SW 1271 (cell line): Measurements from ENCODE around the gene VPS72.
"Not testable (repeated sequence)": the region's sequence is repeated elsewhere in the genome, so short reads cannot be mapped to it uniquely, and the experiment has no call there.

Experiments
- DNase-seq, 2 experiments: peaks; one replicate each; lab custom pipeline; 2025; lab: John Stamatoyannopoulos, UW

Gene VPS72, protein sequence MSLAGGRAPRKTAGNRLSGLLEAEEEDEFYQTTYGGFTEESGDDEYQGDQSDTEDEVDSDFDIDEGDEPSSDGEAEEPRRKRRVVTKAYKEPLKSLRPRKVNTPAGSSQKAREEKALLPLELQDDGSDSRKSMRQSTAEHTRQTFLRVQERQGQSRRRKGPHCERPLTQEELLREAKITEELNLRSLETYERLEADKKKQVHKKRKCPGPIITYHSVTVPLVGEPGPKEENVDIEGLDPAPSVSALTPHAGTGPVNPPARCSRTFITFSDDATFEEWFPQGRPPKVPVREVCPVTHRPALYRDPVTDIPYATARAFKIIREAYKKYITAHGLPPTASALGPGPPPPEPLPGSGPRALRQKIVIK

DNA sequence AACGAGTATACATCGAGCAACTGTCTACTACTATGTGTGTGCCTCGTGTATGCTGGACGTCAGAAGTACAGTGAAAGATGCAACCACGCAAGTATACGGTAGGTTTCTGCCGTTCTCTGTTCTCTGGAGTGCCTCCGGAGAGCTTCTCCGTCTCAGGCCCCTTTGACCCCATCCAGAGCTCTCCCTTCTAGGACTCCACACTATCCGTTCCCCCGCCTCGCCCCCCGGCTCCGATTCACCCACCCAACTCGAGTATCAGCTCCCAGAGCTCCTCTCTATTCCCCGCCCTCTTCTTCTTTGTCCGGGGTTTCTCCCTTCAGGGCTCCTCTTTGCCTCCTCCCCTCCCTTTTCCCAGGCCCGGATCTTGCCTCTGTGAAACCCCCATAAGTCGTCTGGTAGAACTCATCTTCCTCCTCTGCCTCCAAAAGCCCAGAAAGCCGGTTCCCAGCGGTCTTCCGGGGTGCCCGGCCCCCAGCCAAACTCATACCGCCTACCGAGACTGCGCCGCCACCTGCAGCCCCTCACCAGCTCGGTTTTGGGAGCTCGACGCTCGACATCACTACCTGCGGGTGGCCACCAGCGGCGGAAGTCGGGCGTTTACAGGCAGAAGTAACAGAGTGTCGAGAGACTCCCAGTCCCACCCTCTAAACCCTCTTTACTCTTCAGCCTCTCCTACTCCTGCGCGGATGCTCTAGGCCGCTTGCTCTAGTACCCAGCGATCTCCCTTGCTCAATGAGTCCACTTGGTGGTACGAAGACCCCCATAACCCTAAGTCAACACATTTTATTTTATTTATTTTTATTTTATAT lies at the start of gene VPS72:
TSS of gene VPS72 (minus strand) at position 561 of the 809 bp plus-strand sequence. CDS start at position 485, 76 bp downstream.
- peak; percentile 53 to 83 for DNase-seq

DNA sequence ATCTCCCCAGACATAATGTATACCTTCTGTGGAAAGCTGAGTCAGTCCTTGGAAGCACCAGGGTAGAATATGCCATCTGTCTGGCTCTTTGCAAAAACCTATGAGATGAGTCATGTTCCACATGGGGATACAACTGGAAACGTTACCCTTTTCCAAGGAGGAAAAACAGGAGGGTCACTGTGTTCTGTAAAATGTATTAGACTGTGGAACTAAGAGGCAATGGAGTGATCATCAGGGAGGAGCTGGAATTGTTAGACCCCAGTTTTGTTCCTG lies 48.4 kb upstream of the VPS72 start:
- DNase-seq = no peak

DNA sequence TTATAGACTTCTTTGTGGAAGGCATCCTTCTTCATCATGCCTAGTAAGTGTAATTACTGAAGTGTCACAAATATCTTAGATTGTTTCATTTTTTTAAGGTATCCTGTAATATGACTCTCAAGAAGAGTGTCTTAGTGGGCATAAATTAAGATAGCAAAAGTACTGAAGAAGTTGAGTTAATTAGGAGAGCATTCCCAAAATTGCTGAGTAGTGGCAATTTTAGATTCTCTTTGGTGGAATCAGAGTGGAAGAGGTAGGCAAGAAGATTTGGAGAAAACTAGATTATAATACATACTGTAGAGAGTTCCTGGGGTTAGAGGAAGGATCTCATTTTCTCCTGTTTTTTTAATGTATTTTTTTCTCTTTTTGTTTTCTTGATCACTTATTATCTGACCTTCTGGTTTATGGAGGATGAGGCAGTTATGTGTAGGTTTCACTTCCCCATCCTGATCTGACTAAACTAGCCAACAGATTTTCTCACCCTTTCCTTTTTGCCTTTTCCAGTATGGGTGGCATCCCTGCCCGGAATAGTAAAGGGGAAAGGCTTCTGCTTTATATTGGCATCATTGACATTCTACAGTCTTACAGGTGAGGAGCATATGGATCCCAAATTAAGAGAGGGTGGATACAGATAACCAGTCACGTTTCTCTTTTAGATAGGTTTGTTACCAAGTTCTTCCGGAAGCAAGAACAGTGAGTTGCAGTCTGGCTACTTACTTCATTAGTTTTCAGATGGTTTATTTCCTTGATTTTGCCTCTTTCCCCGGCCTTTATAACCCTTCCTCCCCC lies 47.9 kb upstream of the VPS72 start:
- DNase-seq = no peak

DNA sequence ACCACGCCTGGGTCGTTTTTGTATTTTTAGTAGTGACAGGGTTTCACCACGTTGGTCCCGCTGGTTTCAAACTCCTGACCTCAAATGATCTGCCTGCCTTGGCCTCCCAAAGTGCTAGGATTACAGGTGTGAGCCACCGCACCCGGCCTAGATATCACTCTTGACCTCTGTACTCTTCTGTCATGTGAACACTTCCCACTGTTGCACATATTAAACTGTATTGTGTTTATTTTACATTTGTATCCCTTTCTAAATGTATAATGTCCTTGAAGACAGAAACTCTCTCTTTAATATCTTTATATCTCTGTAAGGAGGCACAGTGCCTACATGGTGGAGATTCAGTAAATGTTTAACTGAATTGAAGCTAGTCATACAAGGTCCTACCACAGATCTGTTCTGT lies 45.2 kb upstream of the VPS72 start:
- no peak for DNase-seq

DNA sequence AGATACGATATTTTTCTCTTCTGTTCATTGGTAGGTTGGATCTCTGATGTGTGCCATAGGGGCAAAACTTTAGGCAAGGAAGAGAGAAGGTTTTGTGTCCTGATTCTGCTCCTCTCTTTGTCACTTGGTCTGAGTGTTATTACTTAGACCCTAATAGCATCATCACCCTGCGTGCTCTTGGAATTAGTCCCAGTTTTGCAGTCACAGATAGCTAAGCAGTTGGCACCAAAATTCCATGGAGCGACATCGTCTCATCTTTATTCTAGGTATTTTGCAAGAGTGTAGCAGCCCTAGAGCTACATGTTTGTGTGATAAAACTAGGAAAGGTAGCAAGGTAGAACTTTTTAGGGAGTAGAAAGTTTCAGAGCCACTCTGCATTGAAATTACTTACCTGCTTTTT lies 32.1 kb upstream of the VPS72 start:
- DNase-seq = no peak

DNA sequence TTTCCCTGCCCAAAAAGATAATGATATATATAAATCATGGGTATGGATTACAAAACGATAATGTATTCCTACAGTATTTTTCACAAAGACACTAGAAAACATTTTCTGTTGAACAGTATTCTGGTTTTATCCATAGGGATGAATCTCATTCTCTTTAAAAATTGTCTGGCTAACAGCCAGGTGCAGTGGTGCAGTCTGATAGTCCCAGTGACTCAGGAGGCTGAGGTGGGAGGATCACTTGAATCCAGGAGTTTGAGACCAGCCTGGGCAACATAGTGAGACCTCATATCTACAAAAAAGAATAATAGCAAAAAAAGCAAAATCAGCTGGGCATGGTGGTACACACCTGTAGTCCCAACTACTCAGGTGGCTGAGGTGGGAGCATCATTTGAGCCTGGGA lies 31.6 kb upstream of the VPS72 start:
- no peak for DNase-seq

DNA sequence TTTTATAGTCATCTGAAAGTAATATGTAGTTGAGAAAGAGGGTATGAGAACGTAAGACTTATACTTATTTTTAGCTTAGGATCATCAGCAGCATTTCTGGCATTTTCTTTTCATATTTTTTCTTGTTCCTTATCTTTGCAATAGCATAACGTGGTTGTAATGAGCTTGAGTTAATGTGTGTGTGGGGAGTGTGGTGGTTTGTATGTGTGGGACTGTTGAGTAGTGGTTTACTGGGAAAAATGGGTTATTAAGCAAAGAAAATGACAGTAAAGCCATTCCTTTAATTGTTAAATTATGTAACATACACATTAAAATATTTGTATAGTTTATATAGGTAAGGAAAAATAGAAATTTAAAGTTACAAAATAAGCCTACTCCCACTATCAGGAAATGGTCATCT lies 23.6 kb upstream of the VPS72 start:
- DNase-seq = no peak

DNA sequence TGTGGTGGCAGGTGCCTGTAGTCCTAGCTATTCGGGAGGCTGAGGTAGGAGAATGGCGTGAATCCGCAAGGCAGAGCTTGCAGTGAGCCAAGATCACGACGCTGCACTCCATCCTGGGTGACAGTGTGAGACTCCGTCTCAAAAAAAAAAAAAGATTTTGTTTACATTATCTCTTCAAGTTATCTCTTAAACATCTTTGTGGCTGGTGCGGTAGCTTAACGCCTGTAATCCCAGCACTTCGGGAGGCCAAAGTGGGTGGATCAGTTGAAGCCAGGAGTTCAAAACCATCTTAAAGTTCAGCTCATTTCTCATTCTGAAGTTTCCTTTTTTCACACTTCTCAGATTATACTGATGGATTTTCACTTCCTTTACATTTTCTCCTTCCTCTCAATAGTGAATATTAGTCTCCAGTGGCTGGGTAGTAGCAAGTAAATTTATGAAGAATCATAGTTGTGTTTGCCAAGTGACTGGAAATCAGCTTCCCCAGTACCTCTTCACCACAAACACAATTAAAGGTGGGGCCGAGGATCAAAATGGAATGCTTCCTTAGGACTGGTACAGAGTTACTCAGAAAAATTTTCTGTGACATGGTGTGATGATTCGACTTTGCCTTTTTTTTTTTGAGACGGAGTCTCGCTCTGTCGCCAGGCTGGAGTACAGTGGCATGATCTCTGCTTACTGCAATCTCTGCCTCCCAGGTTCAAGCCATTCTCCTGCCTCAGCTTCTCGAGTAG lies 22.1 kb upstream of the VPS72 start:
- DNase-seq = no peak

DNA sequence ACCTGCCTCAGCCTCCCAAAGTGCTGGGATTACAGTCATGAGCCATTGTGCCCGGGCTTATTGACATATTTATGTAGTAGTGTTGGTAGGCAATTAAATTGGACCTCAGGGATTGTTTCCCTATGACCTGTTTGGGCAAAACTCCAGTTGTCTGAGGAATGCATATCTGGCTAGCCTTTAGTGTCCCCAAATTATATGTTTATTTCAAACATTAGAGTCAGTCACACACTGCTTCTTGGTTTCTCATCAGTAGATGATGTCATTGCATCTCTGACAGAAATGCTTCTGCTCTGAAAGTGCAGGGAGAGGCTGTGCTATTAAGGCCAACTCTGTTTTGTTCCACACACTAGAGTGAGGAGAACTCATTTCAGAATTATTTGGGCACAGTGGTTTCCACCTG lies 20.8 kb upstream of the VPS72 start:
- no peak for DNase-seq

DNA sequence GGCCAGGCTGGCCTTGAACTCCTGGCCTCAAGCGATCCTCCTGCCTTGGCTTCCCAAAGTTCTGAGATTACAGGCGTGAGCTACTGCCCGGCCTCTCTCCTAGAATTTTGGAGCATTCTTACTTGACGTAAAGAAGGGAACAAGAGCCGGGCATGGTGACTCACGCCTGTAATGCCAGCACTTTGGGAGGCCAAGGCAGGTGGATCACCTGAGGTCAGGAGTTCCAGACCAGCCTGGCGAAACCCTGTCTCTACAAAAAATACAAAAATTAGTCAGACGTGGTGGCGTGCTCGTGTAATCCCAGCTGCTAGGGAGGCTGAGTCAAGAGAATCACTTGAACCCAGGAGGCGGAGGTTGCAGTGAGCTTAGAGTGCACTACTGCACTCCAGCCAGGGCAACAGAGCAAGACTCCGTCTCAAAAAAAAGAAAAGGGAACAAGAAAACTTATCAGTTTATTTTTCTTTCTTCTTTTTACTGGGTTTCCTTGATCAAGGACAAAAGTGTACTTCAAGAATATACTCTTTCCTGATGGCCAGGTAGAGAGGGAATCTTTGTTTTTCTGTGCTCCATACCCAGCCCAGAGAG lies 15.5 kb upstream of the VPS72 start:
- DNase-seq = not testable (repeated sequence)

DNA sequence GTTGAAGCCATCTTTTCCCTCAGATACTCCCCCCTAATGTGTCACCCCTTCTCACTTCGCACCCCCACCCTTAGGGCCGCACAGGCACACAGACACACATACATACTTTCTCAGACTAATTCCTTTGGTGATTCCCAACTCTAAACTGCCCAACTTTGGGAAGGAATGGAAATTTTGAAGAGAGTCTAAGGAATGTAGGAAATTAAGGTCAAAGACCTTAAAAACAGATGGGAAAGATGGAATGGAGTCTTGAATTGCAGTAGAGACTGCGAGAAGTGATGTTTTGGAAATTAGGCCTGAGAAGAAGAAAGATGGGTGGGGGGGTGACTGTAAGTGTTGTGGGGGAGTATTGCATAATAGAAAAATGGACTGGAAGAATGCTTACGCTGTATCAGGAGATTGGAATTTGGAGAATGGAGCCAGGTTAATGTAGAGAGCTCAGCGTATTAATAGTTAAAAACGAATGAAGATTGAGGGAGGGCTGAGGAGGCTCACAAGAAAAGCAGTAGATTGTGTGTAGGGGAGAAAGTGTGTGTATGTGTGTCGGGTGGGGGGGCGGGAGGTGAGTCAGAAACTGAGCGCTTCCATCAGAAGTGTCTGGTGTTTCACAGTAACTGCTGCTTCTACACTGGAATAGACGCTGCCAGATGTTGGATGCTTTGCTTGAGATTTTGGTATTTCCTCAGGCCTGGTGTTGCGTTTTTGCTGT lies 10.0 kb upstream of the VPS72 start:
- peak in 1 of 2 experiments; percentile 58 for DNase-seq

DNA sequence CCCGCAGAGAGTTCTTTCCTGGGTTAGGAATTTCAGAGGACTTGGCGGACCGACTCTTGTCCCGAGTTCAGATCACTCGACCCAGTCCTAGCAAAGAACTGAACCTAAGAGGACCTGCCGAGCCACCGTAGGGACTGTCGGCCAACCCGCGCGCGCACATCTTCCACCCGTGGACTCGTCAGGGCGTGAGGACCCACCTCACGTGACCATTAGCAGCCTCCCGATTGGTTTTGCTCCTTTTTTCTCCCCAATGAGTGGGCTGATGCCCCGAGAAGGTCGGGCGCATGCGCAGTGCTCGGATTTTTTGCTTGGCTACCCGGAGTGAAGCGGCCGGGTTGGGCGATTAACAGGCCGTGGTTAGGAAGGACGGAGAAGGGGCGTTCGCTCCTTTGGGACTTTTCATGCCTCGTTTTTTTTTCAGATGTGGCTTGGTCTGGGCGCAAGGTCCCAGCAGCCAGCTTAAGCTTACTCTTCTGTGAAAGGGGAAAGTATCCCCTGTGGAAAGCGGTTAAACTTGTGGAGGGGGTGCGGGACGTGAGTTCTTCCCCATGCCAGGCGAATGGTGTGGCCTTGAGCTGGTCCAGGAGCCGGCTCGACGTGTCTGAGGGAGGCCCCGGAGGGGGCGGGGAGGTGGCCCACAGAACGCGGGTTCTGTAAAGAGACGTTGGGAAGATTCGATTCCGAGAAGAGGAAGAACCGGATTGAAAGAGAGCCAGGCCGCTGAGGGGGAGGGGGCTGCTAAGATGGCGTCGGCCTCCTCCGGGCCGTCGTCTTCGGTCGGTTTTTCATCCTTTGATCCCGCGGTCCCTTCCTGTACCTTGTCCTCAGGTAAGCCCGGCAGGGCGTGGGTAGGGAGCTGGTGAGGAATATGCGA lies 8.5 kb upstream of the VPS72 start, which contains the start of gene PIP5K1A:
TSS of gene PIP5K1A (plus strand) at position 299 of the 874 bp plus-strand sequence. CDS start at position 744, 445 bp downstream.
- DNase-seq = peak; percentile 82 to 96

DNA sequence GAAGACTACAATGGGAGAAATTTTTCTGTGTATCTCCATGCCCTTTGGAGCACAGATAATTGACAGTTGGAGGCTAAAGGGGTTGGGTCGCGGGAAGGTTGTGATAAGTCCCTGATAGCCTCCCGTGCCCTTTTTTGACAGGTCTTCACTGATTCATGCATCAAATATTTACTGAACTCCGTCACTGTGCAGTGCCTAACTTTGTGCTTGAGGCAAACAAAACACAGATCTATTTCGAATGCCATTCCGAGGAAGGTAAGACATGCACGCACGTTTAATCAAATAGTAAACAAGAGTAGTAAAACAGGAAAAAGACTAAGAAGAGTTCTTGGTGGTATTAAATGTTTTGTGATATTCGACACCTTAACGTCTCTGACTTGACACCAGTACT lies 7.9 kb upstream of the VPS72 start:
- peak in 1 of 2 experiments; percentile 66 for DNase-seq

DNA sequence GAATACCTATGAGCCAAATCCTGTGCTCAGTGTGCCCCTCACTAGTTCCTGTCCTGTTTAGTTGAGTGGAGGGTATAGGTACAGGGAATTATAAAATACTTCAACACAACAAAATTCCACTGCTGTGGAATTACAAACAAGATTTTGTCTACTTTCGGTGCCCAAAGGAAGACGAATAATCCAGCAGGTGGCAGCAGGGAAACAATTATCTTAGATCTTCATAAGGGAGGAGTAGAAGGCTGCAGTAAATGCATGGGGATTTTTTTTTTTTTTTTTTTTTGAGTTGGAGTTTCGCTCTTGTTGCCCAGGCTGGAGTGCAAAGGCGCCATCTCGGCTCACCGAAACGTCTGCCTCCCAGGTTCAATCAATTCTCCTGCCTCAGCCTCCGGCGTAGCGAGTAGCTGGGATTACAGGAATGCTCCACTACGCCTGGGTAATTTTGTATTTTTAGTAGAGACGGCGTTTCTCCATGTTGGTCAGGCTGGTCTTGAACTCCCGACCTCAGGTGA lies 6.3 kb upstream of the VPS72 start:
- DNase-seq = peak; percentile 80 to 91

DNA sequence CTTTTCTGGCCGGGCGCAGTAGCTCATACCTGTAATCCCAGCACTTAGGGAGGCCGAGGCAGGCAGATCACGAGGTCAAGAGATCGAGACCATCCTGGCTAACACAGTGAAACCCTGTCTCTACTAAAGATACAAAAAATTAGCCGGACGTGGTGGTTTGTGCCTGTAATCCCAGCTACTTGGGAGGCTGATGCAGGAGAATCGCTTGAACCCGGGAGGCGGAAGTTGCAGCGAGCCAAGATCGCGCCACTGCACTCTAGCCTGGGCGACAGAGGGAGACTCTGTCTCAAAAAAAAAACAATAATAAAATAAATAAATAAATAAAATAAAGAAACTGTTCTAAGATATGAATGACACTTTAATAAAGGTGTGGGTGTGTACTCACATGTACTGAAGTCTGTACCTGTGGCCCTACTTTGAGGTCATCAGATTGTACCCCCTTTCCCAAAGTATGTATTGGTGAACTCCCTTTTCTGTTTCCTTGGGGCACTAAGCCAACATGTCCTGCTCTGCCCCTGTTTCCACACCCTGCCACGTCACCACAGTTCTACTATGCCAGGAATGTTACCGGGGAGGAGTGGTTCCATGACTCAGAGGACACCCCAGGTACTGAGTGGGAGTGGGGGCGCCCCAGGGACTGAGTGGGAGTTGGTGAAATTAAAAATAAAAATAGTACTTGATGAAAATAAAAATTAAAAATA lies 5.0 kb upstream of the VPS72 start:
- peak; percentile 70 to 90 for DNase-seq

DNA sequence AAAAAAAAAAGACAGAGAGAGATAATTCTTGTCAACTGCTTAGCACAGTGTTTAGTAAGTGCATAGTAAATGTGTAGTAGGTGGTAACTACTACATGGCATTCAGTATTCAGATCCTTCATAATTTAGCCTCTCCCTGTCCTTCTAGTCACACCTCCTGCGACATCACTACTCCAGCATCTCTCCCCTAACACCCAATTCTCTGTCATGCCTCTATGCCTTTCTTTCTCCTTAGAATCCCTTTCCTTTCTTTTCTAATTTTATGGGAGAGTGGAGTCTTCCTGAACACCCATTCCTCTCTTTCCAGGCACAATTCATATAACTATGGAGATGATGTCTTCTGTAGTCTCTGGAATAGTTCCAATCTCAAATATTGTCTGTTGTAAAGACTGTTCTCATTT lies 3.9 kb upstream of the VPS72 start:
- peak in 1 of 2 experiments; percentile 16 for DNase-seq

DNA sequence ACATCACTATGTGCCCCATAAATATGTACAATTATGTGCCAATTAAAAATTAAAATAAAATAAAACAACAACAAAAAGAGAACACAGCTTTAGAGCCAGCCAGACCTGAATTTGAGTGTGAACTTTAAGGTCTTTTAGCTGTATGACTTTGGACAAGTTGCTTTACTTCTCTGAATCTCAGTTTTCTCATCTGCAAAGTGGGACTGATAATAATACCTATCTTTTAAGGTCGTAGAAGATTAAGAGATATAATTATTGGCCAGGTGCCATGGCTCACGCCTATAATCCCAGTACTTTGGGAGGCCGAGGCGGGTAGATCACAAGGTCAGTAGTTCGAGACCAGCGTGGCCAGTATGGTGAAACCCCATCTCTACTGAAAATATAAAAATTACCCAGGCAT lies 3.3 kb upstream of the VPS72 start:
- DNase-seq = no peak

DNA sequence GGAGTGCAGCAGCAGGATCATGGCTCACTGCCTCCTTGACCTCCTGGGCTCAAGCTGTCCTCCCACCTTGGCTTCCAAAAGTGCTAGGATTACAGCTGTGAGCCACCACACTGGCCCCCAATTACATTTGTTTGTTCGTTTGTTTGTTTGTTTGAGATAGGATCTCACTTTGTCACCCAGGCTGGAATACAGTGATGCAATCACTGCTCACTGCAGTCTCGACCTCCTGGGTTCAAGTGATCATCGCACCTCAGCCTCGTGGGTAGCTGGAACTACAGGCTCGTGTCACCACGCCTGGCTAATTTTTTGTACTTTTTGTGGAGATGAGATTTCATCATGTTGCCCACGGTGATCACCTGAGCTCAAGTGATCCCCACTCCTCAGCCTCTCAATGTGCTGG lies 2.0 kb upstream of the VPS72 start:
- DNase-seq = no peak

DNA sequence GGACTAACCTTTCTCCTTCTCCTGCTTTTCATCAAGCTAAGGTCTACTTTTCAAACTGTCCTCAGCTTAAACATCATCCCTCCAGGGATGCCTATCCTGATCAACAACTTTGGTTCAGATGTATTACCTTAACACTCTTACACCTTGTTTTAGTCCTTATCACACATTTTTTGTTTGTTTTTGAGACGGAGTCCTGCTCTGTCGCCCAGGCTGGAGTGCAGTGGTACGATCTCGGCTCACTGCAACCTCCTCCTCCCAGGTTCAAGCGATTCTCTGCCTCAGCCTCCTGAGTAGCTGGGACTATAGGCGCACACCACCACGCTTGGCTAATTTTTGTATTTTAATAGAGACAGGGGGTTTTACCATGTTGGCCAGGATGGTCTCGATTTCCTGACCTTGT lies 1.3 kb downstream of the VPS72 start:
- DNase-seq = not testable (repeated sequence)
